Measurements from ENCODE around the gene ZFY.
"Not testable (repeated sequence)": the region's sequence is repeated elsewhere in the genome, so short reads cannot be mapped to it uniquely, and the experiment has no call there.

The ZFY gene

DNA sequence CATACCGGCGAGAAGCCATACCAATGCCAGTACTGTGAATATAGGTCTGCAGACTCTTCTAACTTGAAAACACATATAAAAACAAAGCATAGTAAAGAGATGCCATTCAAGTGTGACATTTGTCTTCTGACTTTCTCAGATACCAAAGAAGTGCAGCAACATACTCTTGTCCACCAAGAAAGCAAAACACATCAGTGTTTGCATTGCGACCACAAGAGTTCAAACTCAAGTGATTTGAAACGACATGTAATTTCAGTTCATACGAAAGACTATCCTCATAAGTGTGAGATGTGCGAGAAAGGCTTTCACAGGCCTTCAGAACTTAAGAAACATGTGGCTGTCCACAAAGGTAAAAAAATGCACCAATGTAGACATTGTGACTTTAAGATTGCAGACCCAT, 44.1 kb downstream of the ZFY start:
- DNase-seq = no peak

- DNase-seq = no peak
Measured at GRCh38 chrY:2984491-2984890, 49.3 kb downstream of the ZFY start.

DNA sequence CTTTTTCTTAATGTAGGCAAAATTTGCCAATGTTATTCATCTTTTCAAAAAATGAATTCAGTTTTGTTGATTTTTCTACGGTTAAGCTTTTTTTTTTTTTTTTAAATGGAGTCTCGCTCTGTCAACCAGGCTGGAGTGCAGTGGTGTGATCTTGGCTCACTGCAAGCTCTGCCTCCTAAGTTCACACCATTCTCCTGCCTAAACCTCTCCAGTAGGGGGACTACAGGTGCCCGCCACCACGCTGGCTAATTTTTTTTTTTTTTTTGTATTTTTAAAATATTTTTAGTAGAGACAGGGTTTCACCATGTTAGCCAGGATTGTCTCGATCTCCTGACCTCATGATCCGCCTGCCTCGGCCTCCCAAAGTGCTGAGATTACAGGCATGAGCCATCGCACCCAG, 52.0 kb downstream of the ZFY start:
- DNase-seq = not testable (repeated sequence)

- not testable (repeated sequence) for DNase-seq
Measured at GRCh38 chrY:2997369-2997768, 62.2 kb downstream of the ZFY start.

- DNase-seq = no peak
Measured at GRCh38 chrY:3002190-3002589, 67.0 kb downstream of the ZFY start.

DNA sequence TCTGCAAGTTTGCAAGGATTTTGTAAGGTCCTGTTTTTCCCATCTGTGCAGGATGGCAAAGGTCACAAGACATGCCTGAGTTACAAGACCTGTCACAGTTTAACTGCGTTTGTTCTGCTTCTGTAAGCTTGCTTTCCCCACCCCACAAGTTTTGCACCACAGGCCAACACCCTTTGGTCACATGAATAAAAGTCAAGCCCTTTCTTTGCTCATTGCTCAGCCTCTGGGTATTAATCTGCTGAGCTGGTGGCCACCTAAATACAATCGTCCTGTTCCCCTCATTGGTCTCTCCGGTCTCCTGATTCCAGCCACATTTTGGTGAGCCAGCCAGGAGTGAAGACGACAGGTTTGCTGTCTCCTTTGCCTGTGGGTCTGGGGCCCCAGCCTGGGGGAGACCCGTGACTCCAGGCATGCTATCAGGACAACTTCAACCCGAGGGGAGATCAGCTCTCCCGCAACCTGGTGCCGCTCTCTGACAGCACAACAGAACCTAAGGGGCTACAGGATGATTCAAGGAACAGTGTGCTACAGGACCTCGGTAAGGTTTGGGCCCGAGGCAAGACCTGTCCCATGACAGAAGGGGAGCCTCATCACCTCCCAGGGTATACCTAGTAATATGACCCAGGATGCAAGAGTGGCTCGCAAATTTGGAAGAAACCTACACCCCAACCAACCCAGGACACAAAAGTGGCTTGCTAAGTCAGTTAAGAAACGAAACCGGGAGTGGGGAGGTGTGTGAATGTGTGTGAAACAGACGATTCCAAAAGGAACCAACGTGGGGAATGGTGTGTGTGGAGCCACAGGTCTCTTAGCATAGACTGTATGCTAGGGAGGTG, 67.7 kb downstream of the ZFY start:
- DNase-seq = no peak

DNA sequence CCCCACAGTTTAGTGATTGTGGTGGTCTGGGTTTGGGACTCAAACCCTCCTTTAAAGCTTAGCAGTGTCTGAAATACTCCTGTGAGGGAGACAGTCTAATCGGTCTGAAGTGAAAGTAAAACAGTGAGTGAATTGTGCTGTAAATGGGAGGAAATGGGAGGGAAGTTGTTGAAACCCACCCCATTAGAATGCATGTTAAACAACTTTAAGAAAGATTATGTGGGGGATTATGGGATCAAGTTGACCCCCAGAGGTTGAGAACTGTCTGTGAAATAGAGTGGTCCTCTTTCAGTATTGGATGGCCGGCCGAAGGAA, 68.3 kb downstream of the ZFY start:
- no peak for DNase-seq

DNA sequence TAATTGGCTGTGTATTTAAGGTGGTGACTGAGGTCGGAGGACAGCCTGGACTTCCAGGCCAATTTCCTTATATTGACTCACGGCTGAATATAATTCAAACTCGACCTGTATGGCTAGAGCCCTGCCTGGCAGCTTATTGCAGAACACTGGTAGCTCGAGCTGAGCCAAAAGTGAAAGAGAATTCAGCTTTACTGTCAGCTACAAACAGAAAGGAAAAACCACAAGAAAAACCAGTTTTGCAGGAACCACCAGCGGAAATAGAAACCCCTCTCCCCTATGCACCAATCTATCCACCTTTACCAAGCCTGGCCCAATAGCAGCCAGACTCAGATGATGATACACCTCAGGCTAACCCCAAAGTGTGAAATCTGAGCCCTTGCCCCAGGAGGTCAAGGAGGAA, 68.7 kb downstream of the ZFY start:
- DNase-seq = no peak

- not testable (repeated sequence) for DNase-seq
Measured at GRCh38 chrY:3006031-3006430, 70.8 kb downstream of the ZFY start.

GRCh38 chrY:3007967-3008366, 72.8 kb downstream of the ZFY start:
- DNase-seq = no peak

GRCh38 chrY:3012226-3012625, 77.0 kb downstream of the ZFY start:
- DNase-seq = no peak

DNA sequence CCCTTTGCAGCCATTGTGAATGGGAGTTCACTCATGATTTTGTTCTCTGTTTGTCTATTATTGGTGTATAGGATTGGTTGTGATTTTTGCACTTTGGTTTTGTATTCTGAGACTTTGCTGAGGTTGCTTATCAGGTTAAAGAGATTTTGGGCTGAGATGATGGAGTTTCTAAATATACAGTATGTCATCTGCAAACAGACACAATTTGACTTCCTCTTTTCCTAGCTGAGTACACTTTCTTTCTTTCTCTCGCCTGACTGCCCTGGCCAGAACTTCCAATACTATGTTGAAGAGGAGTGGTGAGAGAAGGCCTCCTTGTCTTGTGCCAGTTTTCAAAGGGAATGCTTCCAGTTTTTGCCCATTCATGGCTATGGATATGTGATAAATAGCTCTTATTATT, 81.4 kb downstream of the ZFY start:
- DNase-seq = no peak

- no peak for DNase-seq
Measured at GRCh38 chrY:3018546-3018945, 83.4 kb downstream of the ZFY start.

DNA sequence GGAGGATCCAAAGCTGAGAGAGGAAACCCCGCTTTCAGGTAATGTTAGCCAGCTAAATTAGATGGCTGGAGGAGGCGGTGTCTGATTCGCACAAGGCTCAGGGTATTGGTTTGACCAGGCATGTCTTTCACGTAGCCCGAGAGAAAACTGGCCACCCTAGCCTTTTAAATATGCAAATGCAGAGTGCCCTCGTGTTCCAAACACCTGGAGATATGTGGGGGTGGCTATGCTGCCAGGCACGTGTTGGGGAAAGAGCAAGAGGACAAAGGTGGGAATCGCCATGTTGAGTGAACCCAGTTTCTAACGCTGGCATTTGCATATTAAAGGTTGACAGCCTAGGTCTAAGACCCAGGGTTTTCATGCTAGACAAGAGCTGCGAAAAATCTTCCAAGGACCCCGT, 84.4 kb downstream of the ZFY start:
- no peak for DNase-seq

- DNase-seq = no peak
Measured at GRCh38 chrY:3021176-3021575, 86.0 kb downstream of the ZFY start.

GRCh38 chrY:3023606-3024005, 88.4 kb downstream of the ZFY start:
- DNase-seq = no peak

DNA sequence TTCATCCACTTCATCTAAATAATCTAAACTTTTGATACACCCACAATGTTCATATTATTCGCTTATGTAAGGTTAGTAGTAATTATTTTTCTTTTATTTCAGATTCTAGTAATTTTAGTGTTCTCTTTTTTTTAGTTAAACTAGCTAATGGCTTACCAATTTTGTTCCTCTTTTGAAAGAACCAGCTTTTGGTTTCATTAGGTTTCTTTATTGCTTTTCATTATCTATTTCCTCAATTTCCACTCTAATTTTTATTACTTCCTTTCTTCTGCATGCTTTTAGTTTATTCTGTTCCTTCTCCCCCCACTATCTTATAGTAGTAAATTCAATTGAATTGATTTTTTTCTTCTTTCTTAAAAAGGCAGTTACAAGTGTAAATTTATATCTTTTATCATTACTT, 90.2 kb downstream of the ZFY start:
- DNase-seq = no peak
